PFSK-1 (cell line): Measurements from ENCODE around the gene ACER2.

Source experiments
- FOXP2 ChIP-seq: optimal IDR thresholded peaks from 2 replicates; pipeline ENCODE3; 2011; ENCODE audit warnings: borderline replicate concordance, control low read depth, inconsistent platforms; ENCODE audit not compliant: insufficient read depth; ENCODE audit errors: extremely low read length, extremely low read depth
- POLR2AphosphoS5 ChIP-seq: IDR thresholded peaks from 2 replicates; pipeline ENCODE4 v1.6.1; 2012; ENCODE audit warnings: low read depth, mild to moderate bottlenecking, control low read depth, low read length, moderate library complexity
- SIN3A ChIP-seq: IDR thresholded peaks from 2 replicates; pipeline ENCODE4 v1.6.1; 2012; ENCODE audit warnings: mild to moderate bottlenecking, low read length, moderate library complexity, borderline replicate concordance; ENCODE audit not compliant: insufficient read depth
- TAF1 ChIP-seq: IDR thresholded peaks from 2 replicates; pipeline ENCODE4 v1.6.1; 2012; ENCODE audit warnings: low read length, control low read depth, borderline replicate concordance; ENCODE audit not compliant: insufficient read depth
- TF ChIP-seq, protein P1 (sequence below), 2 experiments: IDR thresholded peaks; 2 replicates each; pipeline versions ENCODE4 v1.6.1 to v1.8.0; 2011 to 2012; ENCODE audit warnings: low read depth in 2 of 2, low read length in 2 of 2, control low read depth in 1 of 2, inconsistent platforms in 1 of 2, mild to moderate bottlenecking in 1 of 2, moderate library complexity in 1 of 2; ENCODE audit not compliant: insufficient read depth in 1 of 2

ACER2 gene

DNA sequence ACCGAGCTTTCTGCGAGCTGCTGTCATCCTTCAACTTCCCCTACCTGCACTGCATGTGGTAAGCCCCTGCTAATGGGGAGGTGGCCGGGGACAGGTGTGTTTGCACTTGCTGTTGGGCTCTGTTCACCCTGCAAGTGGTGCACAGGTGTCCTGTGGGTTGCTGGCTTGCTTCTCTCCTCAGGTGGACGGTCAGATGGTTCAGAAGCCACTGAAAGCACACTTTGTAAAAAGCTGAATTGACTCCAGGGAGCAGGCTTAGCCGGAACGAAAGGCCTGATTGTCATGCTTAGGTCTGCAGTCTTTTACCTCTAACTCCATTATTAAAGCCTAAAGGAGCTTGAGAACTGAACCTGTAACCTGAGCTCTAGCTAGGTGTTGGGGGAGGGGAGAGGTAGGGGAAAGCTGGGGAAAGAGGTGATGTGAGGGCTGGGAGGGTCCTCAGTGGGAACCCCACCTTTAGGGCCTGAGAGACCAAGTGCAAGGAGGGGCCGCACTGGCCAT lies 37.6 kb downstream of the ACER2 start:
- TF ChIP-seq SIN3A: no peak
- no peak for TF ChIP-seq FOXP2

DNA sequence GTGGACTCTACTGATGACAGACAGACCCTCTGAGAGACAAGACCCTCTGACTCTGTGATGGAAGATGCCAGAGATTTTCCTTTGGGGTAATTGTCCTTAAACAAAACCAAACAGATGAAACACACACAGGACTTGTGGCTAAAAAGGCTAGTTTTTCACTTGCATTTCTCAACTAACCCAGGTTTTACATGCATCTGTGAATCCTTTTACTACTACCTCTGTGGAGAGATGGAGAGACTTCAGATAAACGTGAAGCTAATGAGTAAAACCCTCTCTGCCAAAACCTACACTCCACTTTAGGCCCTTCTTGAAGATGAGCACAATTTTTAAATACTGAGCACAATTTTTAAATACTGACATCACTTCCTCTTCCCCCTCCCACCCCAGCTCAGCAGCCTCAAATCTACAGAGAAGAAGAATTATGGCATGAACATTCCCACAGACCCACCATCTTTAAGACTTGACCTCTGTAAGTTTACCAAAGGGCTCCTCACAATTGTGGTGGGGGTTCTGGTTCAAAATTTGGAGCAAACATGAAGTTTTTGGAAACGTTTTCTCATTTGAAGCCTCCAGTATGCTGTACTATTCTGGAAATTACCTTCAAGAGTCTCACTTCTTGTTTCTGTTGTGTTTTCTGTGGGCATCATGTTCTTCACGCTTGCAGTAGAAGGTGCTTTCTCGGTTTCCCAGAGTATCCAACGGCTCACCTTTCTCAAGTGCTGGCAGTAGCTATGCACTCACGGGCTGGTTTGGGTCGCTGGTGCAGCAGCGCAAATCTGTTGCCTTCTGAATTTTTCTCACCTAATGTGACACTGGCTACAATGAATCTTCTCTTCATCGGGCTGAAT lies 42.7 kb downstream of the ACER2 start:
- no peak for TF ChIP-seq SIN3A
- no peak for TF ChIP-seq POLR2AphosphoS5
- TF ChIP-seq FOXP2: no peak
- TF ChIP-seq, protein P1, sequence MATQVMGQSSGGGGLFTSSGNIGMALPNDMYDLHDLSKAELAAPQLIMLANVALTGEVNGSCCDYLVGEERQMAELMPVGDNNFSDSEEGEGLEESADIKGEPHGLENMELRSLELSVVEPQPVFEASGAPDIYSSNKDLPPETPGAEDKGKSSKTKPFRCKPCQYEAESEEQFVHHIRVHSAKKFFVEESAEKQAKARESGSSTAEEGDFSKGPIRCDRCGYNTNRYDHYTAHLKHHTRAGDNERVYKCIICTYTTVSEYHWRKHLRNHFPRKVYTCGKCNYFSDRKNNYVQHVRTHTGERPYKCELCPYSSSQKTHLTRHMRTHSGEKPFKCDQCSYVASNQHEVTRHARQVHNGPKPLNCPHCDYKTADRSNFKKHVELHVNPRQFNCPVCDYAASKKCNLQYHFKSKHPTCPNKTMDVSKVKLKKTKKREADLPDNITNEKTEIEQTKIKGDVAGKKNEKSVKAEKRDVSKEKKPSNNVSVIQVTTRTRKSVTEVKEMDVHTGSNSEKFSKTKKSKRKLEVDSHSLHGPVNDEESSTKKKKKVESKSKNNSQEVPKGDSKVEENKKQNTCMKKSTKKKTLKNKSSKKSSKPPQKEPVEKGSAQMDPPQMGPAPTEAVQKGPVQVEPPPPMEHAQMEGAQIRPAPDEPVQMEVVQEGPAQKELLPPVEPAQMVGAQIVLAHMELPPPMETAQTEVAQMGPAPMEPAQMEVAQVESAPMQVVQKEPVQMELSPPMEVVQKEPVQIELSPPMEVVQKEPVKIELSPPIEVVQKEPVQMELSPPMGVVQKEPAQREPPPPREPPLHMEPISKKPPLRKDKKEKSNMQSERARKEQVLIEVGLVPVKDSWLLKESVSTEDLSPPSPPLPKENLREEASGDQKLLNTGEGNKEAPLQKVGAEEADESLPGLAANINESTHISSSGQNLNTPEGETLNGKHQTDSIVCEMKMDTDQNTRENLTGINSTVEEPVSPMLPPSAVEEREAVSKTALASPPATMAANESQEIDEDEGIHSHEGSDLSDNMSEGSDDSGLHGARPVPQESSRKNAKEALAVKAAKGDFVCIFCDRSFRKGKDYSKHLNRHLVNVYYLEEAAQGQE (IDR thresholded peaks at IDR 0.05; ENCODE audit: insufficient read depth in 1 of 2, low read depth in 2 of 2, low read length in 2 of 2): no peak
- no peak for TF ChIP-seq TAF1

DNA sequence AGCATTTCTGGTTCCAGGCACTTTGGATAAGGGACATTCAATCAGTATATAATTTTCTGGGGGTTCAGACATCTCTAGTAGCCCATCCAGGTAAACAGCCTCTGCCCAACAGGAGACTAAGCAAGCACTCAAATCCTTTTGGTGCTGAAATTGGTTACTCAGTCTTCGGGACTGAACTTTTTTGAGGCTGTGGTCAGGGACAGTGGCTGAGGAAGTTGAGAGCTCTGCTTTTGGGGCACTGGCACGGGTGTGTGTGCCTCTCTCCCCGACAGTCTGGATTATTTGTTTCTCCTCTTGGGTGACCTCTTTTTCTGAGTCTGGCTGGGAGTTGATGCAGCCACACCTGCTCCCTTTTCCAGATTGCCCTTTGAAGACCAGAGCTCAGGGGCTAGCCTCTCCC lies 47.6 kb downstream of the ACER2 start:
- TF ChIP-seq TAF1: no peak
- TF ChIP-seq FOXP2: no peak
- no peak for TF ChIP-seq SIN3A
- no peak for TF ChIP-seq POLR2AphosphoS5
- TF ChIP-seq, protein P1 (IDR thresholded peaks at IDR 0.05; ENCODE audit: insufficient read depth in 1 of 2, low read depth in 2 of 2, low read length in 2 of 2): no peak

DNA sequence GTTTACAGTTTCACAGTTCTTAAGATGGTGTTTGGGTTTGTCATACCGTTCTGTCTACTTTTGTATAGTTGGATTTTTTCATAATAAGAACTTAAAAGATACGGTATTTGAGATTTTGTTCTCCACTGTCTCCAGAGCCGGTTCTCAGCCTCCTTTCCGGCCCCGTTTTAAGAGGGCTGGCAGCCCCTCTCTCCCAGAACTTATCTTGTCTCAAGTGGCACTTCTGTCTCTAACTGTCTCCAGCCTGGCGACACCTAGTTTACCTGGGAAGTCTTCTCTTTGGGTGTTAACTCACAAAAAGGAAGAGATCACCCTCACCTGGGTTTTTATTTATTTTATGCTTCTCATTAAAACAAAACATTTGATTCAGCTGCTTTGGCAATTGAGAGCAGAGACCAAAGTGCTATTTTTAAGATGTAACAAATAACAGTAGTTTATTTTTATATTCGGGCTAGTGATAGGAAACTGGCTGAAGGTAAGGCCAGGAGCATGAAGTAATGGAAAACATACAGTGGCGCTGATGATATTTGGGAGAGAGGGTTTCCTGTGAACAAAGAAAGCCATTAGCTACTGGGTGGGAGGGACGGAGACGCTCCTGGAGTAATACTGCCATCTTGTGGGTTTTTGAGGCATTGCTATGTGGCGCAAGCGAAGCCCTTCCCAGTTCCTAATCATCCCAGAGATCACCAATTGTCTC lies 48.3 kb downstream of the ACER2 start:
- no peak for TF ChIP-seq POLR2AphosphoS5
- TF ChIP-seq, protein P1 (IDR thresholded peaks at IDR 0.05; ENCODE audit: insufficient read depth in 1 of 2, low read depth in 2 of 2, low read length in 2 of 2): no peak
- no peak for TF ChIP-seq TAF1
- no peak for TF ChIP-seq SIN3A
- TF ChIP-seq FOXP2: no peak

DNA sequence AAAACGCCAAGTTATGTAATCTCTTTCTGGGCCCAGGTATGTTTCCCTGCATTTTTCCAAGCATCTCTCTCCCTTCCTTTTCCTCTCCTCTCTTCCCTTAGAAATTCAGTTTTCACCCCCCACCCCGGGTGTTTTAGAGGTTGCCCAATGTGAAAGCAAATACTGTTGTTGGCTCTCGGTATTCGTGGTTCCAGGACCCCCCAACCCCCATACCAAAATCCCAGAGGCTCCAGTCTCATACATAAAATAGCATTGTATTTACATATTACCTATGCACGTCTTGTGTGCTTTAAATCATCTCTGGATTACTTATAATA lies 48.8 kb downstream of the ACER2 start:
- TF ChIP-seq POLR2AphosphoS5 (no peak), TAF1 (no peak), SIN3A (no peak), FOXP2 (no peak)
- TF ChIP-seq, protein P1 (IDR thresholded peaks at IDR 0.05; ENCODE audit: insufficient read depth in 1 of 2, low read depth in 2 of 2, low read length in 2 of 2): no peak
